Suprapubic skin (tissue), 4 donors: ENCODE results near the gene FKBP2. TPM values are rescaled to one million over a fixed set of nuclear protein-coding genes. Genes with fewer than 3 reads are reported as not detected.

Source experiments
- DNase-seq, 2 donors: peaks; one replicate each; pipeline ENCODE4 v3.0.0-alpha.2; 2019; ENCODE audit warnings: low spot score in 2 of 2
- H3K27ac ChIP-seq: fragments of 200-600 bp; sonication (generic); one replicate; pipeline ENCODE4 v1.5.1; 2019
- H3K27me3 ChIP-seq: fragments of 200-600 bp; sonication (generic); one replicate; pipeline ENCODE4 v1.5.1; 2019
- H3K36me3 ChIP-seq: fragments of 200-600 bp; sonication (generic); one replicate; pipeline ENCODE4 v1.5.1; 2019
- H3K4me1 ChIP-seq: fragments of 200-600 bp; sonication (generic); one replicate; pipeline ENCODE4 v1.5.1; 2019
- H3K4me3 ChIP-seq: fragments of 200-600 bp; sonication (generic); one replicate; pipeline ENCODE4 v1.5.1; 2019; ENCODE audit warnings: mild to moderate bottlenecking
- H3K9me3 ChIP-seq: fragments of 200-600 bp; sonication (generic); one replicate; pipeline ENCODE4 v1.5.1; 2019
- EP300 ChIP-seq: sonication (generic); formaldehyde crosslinking; IDR thresholded peaks from one replicate; pipeline ENCODE4 v1.6.1; 2017; ENCODE audit warnings: antibody characterized with exemption
- POLR2A ChIP-seq, 2 donors: fragments of 450-650 bp; IDR thresholded peaks; one replicate each; pipeline ENCODE4 v1.6.1; 2017; ENCODE audit warnings: antibody characterized with exemption in 2 of 2, mild to moderate bottlenecking in 2 of 2, moderate library complexity in 2 of 2
- POLR2AphosphoS5 ChIP-seq, 3 donors: sonication (generic); formaldehyde crosslinking; IDR thresholded peaks; one replicate each; pipeline ENCODE4 v1.6.1; 2017; ENCODE audit warnings: antibody characterized with exemption in 3 of 3
- WGBS: methylation state at CpG from one replicate; pipeline ENCODE4 v1.1.5; 2018; 5-methylcytosine and 5-hydroxymethylcytosine counted together
- total RNA-seq, 4 donors: library from RNA; depleted of rRNA; stranded (reverse); fragments of >200 nt; gene quantifications; one replicate each; pipeline ENCODE4 v1.1.0, GENCODE V29; 2016
- TF ChIP-seq, protein P1 (sequence below), 2 donors: fragments of 200-600 bp in 1 of 2; fragments of 450-650 bp in 1 of 2; sonication (generic) in 1 of 2; IDR thresholded peaks; one replicate each; pipeline ENCODE4 v1.5.1; 2016 to 2019; ENCODE audit warnings: antibody characterized with exemption in 2 of 2, mild to moderate bottlenecking in 1 of 2, moderate library complexity in 1 of 2

Gene FKBP2
- total RNA-seq, 4 donors from 2014 or later, result 43.9 to 64.7 (median 53.4) TPM

DNA sequence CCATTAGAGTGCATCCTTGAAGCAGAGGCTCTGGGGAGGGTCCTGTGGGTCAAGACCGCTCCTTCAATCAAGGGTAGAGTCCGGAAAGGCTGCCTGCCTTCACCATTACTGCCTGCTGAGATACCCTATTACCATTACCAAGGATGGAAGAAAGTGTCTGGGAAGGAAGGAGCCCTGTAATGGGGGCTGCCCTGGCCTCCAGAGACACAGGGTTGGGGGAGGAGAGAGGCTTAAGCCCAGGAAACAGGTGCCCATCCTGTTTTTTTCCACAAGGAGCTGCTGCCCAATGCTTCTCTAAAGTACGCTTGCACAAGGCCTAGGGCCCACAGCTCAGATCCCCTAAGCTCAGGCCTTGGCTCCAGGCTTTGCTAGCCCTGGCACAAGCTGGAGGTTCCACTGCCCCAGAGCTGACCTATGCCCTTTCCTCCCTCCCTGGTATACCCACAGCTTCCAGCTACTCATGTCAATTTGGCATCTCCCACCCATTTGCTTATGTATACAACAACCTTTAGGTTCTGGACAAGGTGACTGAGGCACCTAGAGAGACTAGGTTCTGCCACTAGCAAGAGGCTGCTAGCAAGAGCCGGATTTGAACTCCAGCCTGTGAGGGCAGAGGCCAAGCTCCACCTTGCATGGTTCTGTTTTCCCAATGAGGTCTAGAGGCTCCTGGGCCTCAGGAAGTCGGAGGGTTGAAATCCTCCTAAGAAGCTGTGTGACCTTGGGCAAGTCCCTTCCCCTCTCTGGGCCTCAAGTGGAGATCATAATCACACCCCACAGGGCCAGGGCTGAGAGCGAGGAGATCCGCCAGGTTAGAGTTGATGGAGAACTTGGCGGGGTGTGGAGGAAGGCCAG lies 8.9 kb downstream of the FKBP2 start:
- Histone ChIP-seq H3K36me3 (peaks cover 6% of the 10 kb centered on the region), H3K4me3 (no peak overlapping the region), H3K27ac (no peak overlapping the region), H3K9me3 (no peaks in the 10 kb centered on the region), H3K27me3 (no peaks in the 10 kb centered on the region), H3K4me1 (peaks cover 57% of the 10 kb centered on the region)
- 86% methylated on average over 7 of the region's 8 CpGs for WGBS
- TF ChIP-seq EP300 (no peak), POLR2A (IDR thresholded peaks at IDR 0.05) (no peak), POLR2AphosphoS5 (IDR thresholded peaks at IDR 0.05) (no peak)
- DNase-seq, result no peak

DNA sequence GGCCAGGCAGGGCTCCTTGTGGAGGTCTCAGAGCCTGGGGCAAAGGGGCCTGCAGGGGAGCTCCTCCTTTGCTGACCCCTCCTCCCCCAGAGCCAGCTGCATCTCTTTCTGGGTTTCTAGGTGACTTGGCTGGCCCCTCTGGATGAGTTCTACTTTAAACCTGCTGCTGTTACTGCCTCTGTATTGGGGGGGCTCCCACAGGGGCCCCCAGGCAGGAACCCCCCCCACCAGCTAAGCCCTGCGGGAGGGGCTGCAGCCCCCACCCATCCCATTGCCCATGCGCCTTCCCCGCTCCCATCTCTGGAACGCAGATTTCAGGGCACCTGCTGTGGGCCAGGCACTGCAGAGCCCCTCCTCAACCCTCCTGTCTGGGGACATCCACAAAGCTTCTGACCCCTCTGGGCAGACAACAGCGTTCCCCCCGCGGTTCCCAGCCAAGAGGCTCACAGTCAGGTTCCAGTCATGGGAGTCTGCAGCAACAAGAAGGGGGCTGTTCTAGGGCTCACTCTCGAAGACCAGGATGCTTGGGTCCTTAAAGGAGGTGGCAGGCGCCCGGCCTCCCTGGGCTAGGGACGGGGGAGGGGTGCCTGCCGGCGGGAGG lies 9.6 kb downstream of the FKBP2 start:
- no peak for DNase-seq
- Histone ChIP-seq H3K9me3 (no peaks in the 10 kb centered on the region), H3K4me3 (peak overlapping the region; percentile 85), H3K27me3 (no peaks in the 10 kb centered on the region), H3K36me3 (peaks cover 12% of the 10 kb centered on the region), H3K27ac (no peak overlapping the region), H3K4me1 (peaks cover 50% of the 10 kb centered on the region)
- TF ChIP-seq EP300 (no peak), POLR2AphosphoS5 (IDR thresholded peaks at IDR 0.05) (no peak)
- TF ChIP-seq, protein P1, sequence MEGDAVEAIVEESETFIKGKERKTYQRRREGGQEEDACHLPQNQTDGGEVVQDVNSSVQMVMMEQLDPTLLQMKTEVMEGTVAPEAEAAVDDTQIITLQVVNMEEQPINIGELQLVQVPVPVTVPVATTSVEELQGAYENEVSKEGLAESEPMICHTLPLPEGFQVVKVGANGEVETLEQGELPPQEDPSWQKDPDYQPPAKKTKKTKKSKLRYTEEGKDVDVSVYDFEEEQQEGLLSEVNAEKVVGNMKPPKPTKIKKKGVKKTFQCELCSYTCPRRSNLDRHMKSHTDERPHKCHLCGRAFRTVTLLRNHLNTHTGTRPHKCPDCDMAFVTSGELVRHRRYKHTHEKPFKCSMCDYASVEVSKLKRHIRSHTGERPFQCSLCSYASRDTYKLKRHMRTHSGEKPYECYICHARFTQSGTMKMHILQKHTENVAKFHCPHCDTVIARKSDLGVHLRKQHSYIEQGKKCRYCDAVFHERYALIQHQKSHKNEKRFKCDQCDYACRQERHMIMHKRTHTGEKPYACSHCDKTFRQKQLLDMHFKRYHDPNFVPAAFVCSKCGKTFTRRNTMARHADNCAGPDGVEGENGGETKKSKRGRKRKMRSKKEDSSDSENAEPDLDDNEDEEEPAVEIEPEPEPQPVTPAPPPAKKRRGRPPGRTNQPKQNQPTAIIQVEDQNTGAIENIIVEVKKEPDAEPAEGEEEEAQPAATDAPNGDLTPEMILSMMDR (IDR thresholded peaks at IDR 0.05), result no peak
- WGBS, result 35% methylated on average over 9 of the region's 13 CpGs

DNA sequence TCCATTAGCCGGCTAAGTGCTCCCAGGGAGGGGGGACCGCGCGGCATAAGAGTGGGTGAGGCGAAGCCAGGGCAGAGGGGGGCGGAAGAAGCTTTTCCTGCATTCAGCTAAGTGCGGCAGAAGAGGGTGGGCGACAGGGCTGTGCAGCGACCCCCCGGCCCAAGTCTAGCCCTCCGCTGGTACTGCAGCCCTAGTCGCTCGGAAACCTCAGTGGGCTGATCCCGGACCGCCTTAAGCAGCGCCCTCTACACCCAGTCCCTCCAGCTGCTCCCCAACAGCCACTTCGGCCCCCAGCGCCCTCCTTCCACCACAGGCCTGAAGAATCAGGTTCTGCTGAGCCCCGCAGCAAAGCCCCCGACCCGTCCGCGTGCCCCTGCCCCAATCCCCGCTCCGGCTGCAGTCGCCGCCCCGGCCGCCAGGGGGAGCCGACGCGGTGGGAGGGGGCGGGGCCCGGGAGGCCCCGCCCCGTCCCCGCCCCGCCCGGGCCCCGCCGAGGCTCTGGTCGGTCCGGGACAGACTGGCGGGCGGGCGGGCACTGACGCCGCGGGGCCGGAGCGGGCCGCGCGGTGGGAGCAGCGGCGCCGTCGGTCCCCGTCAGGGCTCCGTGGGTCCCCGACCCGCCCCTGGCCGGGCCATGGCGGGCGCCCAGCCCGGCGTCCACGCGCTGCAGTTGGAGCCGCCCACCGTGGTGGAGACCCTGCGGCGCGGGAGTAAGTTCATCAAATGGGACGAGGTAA lies 10.3 kb downstream of the FKBP2 start, which contains the start of gene PLCB3:
Gene PLCB3, plus strand, starts transcription at position 515 of the 737 bp plus-strand sequence. Its CDS starts 120 bp downstream, at position 635.
- Histone ChIP-seq H3K9me3 (no peaks in the 10 kb centered on the region), H3K27me3 (no peaks in the 10 kb centered on the region), H3K36me3 (peaks cover 19% of the 10 kb centered on the region), H3K27ac (peak within 1 kb of the TSS; percentile 16), H3K4me3 (peak within 1 kb of the TSS; percentile 85), H3K4me1 (peaks cover 43% of the 10 kb centered on the region)
- DNase-seq, result no peak
- TF ChIP-seq POLR2AphosphoS5 (IDR thresholded peaks at IDR 0.05), result no peak
- TF ChIP-seq EP300, result no peak
- TF ChIP-seq POLR2A (IDR thresholded peaks at IDR 0.05), result no peak
- TF ChIP-seq, protein P1 (IDR thresholded peaks at IDR 0.05), result peak; percentile 55 to 95
- 2% methylated on average over 17 of the region's 75 CpGs for WGBS

DNA sequence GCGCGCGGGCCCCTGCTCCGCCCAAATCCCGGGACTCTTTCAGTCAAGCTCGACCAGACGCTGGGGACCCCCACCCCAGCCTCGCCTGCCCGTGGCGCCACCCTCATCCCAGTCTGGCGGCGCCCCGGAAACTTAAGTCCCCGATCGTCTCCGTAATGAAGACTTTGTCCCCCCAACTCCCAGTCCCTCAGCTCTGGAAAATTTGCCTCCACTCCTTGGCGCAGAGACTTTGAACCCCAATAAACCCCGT lies 10.8 kb downstream of the FKBP2 start:
- DNase-seq, result no peak
- TF ChIP-seq POLR2AphosphoS5 (IDR thresholded peaks at IDR 0.05) (no peak), EP300 (no peak), POLR2A (IDR thresholded peaks at IDR 0.05) (no peak)
- TF ChIP-seq, protein P1 (IDR thresholded peaks at IDR 0.05), result no peak
- H3K27me3 ChIP-seq, result no peaks in the 10 kb centered on the region
- H3K36me3 ChIP-seq, result peaks cover 24% of the 10 kb centered on the region
- peaks cover 43% of the 10 kb centered on the region for H3K4me1 ChIP-seq
- peak overlapping the region; percentile 16 for H3K27ac ChIP-seq
- no peaks in the 10 kb centered on the region for H3K9me3 ChIP-seq
- H3K4me3 ChIP-seq, result peak overlapping the region; percentile 85
- 0% methylated on average over 11 of the region's 18 CpGs for WGBS

DNA sequence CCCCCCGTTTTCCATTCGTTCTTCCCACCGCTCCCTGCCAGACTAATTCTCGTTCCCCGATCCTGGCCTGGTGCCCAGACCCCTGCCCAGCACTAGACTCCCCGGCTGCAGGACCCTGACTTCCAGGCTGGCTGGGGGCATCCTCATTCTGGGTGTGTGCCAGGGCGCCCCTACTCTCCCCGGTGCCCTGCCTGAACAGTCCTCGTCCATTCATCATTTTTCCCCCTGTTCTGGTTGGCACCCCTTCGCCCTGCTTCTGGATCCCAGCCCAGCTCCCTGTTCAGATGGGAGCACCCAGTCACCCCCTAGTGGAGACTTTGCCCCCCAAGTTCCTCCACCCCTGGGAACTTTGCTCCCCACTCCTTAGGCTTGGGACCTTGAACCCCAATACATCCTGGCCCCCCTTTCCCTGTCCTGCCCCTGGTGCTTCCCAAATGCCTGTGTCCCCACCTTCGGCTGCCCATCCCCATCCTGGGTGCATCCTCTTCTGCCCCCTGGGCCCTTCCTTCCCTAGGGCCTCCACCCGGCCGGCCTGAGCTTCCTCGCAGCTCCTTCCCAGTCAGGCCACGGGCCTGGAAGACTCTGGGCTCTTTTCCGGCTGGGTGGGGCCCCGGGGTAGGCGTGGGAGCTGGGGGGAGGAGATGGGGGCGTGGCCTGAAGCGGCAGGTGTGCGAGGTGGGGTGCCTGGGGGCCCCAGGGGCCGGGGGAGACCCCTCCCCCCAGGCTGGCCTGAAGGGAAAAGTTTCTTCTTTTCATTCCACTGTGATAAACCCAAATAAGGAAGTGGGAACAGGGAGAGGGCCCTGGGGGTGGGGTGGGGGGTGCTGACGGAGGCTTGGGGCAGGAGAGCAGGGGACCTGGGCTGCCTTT lies 11.3 kb downstream of the FKBP2 start:
- Histone ChIP-seq H3K4me1 (peaks cover 39% of the 10 kb centered on the region), H3K27ac (no peak overlapping the region), H3K9me3 (no peaks in the 10 kb centered on the region), H3K4me3 (peak overlapping the region; percentile 85), H3K27me3 (no peaks in the 10 kb centered on the region), H3K36me3 (peaks cover 30% of the 10 kb centered on the region)
- TF ChIP-seq POLR2A (IDR thresholded peaks at IDR 0.05), result no peak
- no peak for TF ChIP-seq EP300
- TF ChIP-seq, protein P1 (IDR thresholded peaks at IDR 0.05), result no peak
- no peak for TF ChIP-seq POLR2AphosphoS5 (IDR thresholded peaks at IDR 0.05)
- DNase-seq, result no peak
- under 1% methylated on average over 22 of the region's 23 CpGs for WGBS
